H9 (cell line): ENCODE results near the gene GCLM. TPM values are rescaled to one million over a fixed set of nuclear protein-coding genes. Genes with fewer than 3 reads are reported as not detected.

Source experiments
- DNase-seq: peaks from one replicate; pipeline ENCODE4 v3.0.0-alpha.2; 2017
- H2AFZ ChIP-seq: one replicate; pipeline ENCODE4 v1.6.1; 2013; ENCODE audit warnings: mild to moderate bottlenecking, low read length, control low read depth, moderate library complexity
- H2AK5ac ChIP-seq: 2 replicates; pipeline ENCODE4 v1.6.1; 2013; ENCODE audit warnings: low read length, control low read depth, mixed read lengths; ENCODE audit not compliant: insufficient read length
- H2BK120ac ChIP-seq: one replicate; pipeline ENCODE4 v1.6.1; 2013; ENCODE audit warnings: low read depth, mild to moderate bottlenecking, low read length, control low read depth, inconsistent platforms; ENCODE audit not compliant: poor library complexity, severe bottlenecking
- H2BK12ac ChIP-seq: 2 replicates; pipeline ENCODE4 v1.6.1; 2013; ENCODE audit warnings: low read length, control low read depth, mixed read lengths, low read depth; ENCODE audit not compliant: insufficient read length
- H2BK15ac ChIP-seq: 2 replicates; pipeline ENCODE4 v1.6.1; 2013; ENCODE audit warnings: low read depth, low read length, control low read depth
- H2BK20ac ChIP-seq: one replicate; pipeline ENCODE4 v1.6.1; 2013; ENCODE audit warnings: low read depth, mild to moderate bottlenecking, low read length, control low read depth, inconsistent platforms; ENCODE audit not compliant: poor library complexity, severe bottlenecking
- H2BK5ac ChIP-seq: 2 replicates; pipeline ENCODE4 v1.6.1; 2013; ENCODE audit warnings: low read length, control low read depth, mixed read lengths; ENCODE audit not compliant: insufficient read length
- H3K14ac ChIP-seq: 2 replicates; pipeline ENCODE4 v1.6.1; 2013; ENCODE audit warnings: low read length, control low read depth; ENCODE audit not compliant: insufficient read depth
- H3K18ac ChIP-seq: 2 replicates; pipeline ENCODE4 v1.6.1; 2013; ENCODE audit warnings: low read depth, mild to moderate bottlenecking, mixed read lengths, low read length, control low read depth; ENCODE audit not compliant: insufficient read length
- H3K23ac ChIP-seq: 2 replicates; pipeline ENCODE4 v1.6.1; 2013; ENCODE audit warnings: low read length, control low read depth, mixed read lengths, low read depth; ENCODE audit not compliant: insufficient read length
- H3K23me2 ChIP-seq: 2 replicates; pipeline ENCODE4 v1.6.1; 2013; ENCODE audit warnings: low read depth, mild to moderate bottlenecking, mixed read lengths, low read length, control low read depth; ENCODE audit not compliant: insufficient read length, poor library complexity, severe bottlenecking
- H3K27ac ChIP-seq: 2 replicates; pipeline ENCODE4 v1.5.1; 2013; ENCODE audit warnings: low read length, control low read depth, mixed read lengths, low read depth; ENCODE audit not compliant: insufficient read length
- H3K27me3 ChIP-seq: 2 replicates; pipeline ENCODE4 v1.6.1; 2013; ENCODE audit warnings: low read length, control low read depth, inconsistent platforms; ENCODE audit not compliant: insufficient read depth
- H3K4ac ChIP-seq: 2 replicates; pipeline ENCODE4 v1.6.1; 2013; ENCODE audit warnings: low read depth, mild to moderate bottlenecking, control low read depth, inconsistent platforms, low read length, moderate library complexity
- H3K4me1 ChIP-seq: 2 replicates; pipeline ENCODE4 v1.6.1; 2013; ENCODE audit warnings: low read length, control low read depth, inconsistent platforms; ENCODE audit not compliant: insufficient read depth
- H3K4me2 ChIP-seq: 2 replicates; pipeline ENCODE4 v1.6.1; 2013; ENCODE audit warnings: low read length, control low read depth, mixed read lengths; ENCODE audit not compliant: insufficient read length, insufficient read depth
- H3K56ac ChIP-seq: 2 replicates; pipeline ENCODE4 v1.6.1; 2013; ENCODE audit warnings: low read depth, mild to moderate bottlenecking, mixed read lengths, low read length, control low read depth; ENCODE audit not compliant: insufficient read length
- H3K79me1 ChIP-seq: 2 replicates; pipeline ENCODE4 v1.6.1; 2013; ENCODE audit warnings: low read depth, mild to moderate bottlenecking, moderate library complexity, low read length, control low read depth, inconsistent platforms; ENCODE audit not compliant: insufficient read depth, poor library complexity, severe bottlenecking
- H3K79me2 ChIP-seq: 2 replicates; pipeline ENCODE4 v1.6.1; 2013; ENCODE audit warnings: low read length, control low read depth, inconsistent platforms; ENCODE audit not compliant: insufficient read depth
- H3K9ac ChIP-seq: 2 replicates; pipeline ENCODE4 v1.6.1; 2013; ENCODE audit warnings: low read length, control low read depth, mixed read lengths; ENCODE audit not compliant: insufficient read length; ENCODE audit errors: extremely low read depth
- H3K9me3 ChIP-seq: one replicate; pipeline ENCODE4 v1.6.1; 2013; ENCODE audit warnings: low read depth, low read length, inconsistent platforms; ENCODE audit not compliant: control insufficient read depth
- H3T11ph ChIP-seq: one replicate; pipeline ENCODE4 v1.6.1; 2013; ENCODE audit warnings: mild to moderate bottlenecking, low read length, control low read depth, inconsistent platforms
- H4K20me1 ChIP-seq: one replicate; pipeline ENCODE4 v1.6.1; 2013; ENCODE audit not compliant: control insufficient read depth, insufficient read length, insufficient read depth
- H4K5ac ChIP-seq: 2 replicates; pipeline ENCODE4 v1.6.1; 2013; ENCODE audit warnings: low read depth, mild to moderate bottlenecking, mixed read lengths, low read length, control low read depth; ENCODE audit not compliant: insufficient read length
- H4K8ac ChIP-seq: replicated peaks from 2 replicates; pipeline ENCODE4 v1.6.1; 2013; ENCODE audit warnings: low read length, control low read depth, mixed read lengths, low read depth; ENCODE audit not compliant: insufficient read length
- H4K91ac ChIP-seq: 2 replicates; pipeline ENCODE4 v1.6.1; 2013; ENCODE audit warnings: low read depth, mild to moderate bottlenecking, moderate library complexity, mixed read lengths, low read length, control low read depth; ENCODE audit not compliant: insufficient read length
- H3K27ac Mint-ChIP-seq, 3 experiments: 2 replicates in 2 of 3; 3 replicates in 1 of 3; pipeline ENCODE4 v1.8.0; 2020 to 2021; ENCODE audit warnings: mixed read lengths in 3 of 3, mild to moderate bottlenecking in 1 of 3, moderate library complexity in 1 of 3
- H3K27me3 Mint-ChIP-seq: 2 replicates; pipeline ENCODE4 v1.8.0; 2021; ENCODE audit warnings: low read depth, mild to moderate bottlenecking, moderate library complexity, mixed read lengths
- H3K36me3 Mint-ChIP-seq, 3 experiments: 2 replicates in 2 of 3; 3 replicates in 1 of 3; pipeline ENCODE4 v1.8.0; 2020 to 2021; ENCODE audit warnings: low read depth in 3 of 3, mixed read lengths in 3 of 3; ENCODE audit not compliant: insufficient read depth in 1 of 3
- H3K4me1 Mint-ChIP-seq, 2 experiments: 2 replicates each; pipeline ENCODE4 v1.8.0; 2020; ENCODE audit warnings: mixed read lengths in 2 of 2
- H3K4me3 Mint-ChIP-seq, 2 experiments: 2 replicates in 1 of 2; 3 replicates in 1 of 2; pipeline ENCODE4 v1.8.0; 2020 to 2021; ENCODE audit warnings: mild to moderate bottlenecking in 2 of 2, mixed read lengths in 2 of 2, moderate library complexity in 1 of 2
- H3K9me3 Mint-ChIP-seq, 2 experiments: 2 replicates in 1 of 2; 3 replicates in 1 of 2; pipeline ENCODE4 v1.8.0; 2020; ENCODE audit warnings: mild to moderate bottlenecking in 2 of 2, mixed read lengths in 2 of 2, moderate library complexity in 1 of 2
- CTCF ChIP-seq: fragments of 200-600 bp; sonication (generic); conservative IDR thresholded peaks from 3 replicates; pipeline ENCODE4 v1.8.0; 2021; ENCODE audit warnings: antibody characterized with exemption, mild to moderate bottlenecking
- WGBS: extraction: QIAGEN DNeasy Blood & Tissue Kit; methylation state at CpG from one replicate; pipeline ENCODE4 v1.1.7; 2013; ENCODE audit warnings: missing lambda C conversion rate, low lambda C conversion rate, mixed read lengths; ENCODE audit not compliant: insufficient read length; ENCODE audit errors: extremely low coverage; 5-methylcytosine and 5-hydroxymethylcytosine counted together
- total RNA-seq: library from RNA; stranded (reverse); gene quantifications from 2 replicates; pipeline ENCODE4 v1.2.1, GENCODE V29; 2021

The GCLM gene
- total RNA-seq, 1 experiment from 2014 or later = 14.9 TPM

DNA sequence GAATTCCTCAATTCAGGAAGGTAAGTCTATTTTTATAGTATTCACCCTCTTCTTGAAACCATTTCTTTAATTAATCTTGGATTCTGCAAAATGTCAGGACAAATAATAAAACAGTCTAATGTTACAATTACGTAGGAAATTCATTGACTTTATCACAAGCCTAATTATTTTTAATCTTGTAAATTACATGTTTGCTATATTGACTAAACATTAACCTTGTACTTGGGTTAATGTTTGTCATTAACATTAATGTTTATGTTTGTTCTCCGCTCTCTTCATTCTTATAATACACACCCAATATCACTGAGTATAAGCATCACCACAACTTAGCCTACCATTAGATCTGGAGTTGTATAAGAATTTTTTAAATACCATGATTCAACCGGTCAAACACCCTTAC lies 2.8 kb downstream of the GCLM start:
- H2BK12ac ChIP-seq = no peak overlapping the region
- H2AK5ac ChIP-seq = no peak overlapping the region
- peaks cover 5% of the 10 kb centered on the region; the same call in 1 of the 2 replicates for H3K79me2 ChIP-seq
- H3K23me2 ChIP-seq = peaks cover 6% of the 10 kb centered on the region
- H3K36me3 Mint-ChIP-seq = peaks cover 0 to 4% (median 3%) of the 10 kb centered on the region in 3 experiments; a peak in 3 of 7 replicates
- no peak overlapping the region for H4K5ac ChIP-seq
- H3K27ac ChIP-seq = no peak overlapping the region
- no peak overlapping the region for H2BK15ac ChIP-seq
- H3K27me3 ChIP-seq = no peaks in the 10 kb centered on the region
- no peak overlapping the region for H3K56ac ChIP-seq
- no peak overlapping the region for H3K9ac ChIP-seq
- no peak overlapping the region; a peak in 1 of 5 replicates for H3K4me3 Mint-ChIP-seq
- H2BK120ac ChIP-seq = no peak overlapping the region
- no peaks in the 10 kb centered on the region for H3K4me1 ChIP-seq
- H4K8ac ChIP-seq = no peak overlapping the region
- no peak overlapping the region for H4K91ac ChIP-seq
- H3K27ac Mint-ChIP-seq = no peak overlapping the region
- H4K20me1 ChIP-seq = no peaks in the 10 kb centered on the region
- no peak overlapping the region for H3K14ac ChIP-seq
- H3K18ac ChIP-seq = no peak overlapping the region
- DNase-seq = no peak
- no peak overlapping the region for H3K23ac ChIP-seq
- H3T11ph ChIP-seq = no peak overlapping the region
- no peak overlapping the region for H2BK20ac ChIP-seq
- no peak overlapping the region for H3K4ac ChIP-seq
- H2AFZ ChIP-seq = no peak overlapping the region
- peaks cover 6% of the 10 kb centered on the region in 2 experiments; a peak in 3 of 5 replicates for H3K9me3 Mint-ChIP-seq
- 0 out of 2 replicates have a peak, but pooled peaks cover 3% of the 10 kb centered on the region for H3K27me3 Mint-ChIP-seq
- no peak overlapping the region for H2BK5ac ChIP-seq
- TF ChIP-seq CTCF = no peak
- peaks cover 18 to 25% of the 10 kb centered on the region in 2 experiments for H3K4me1 Mint-ChIP-seq
- H3K9me3 ChIP-seq = no peaks in the 10 kb centered on the region
- no peak overlapping the region for H3K4me2 ChIP-seq
- WGBS = no CpG with 5 or more reads among the region's 3 CpGs
- no peaks in the 10 kb centered on the region for H3K79me1 ChIP-seq
